T-cell (primary cell): ENCODE data around the gene LTBP3. TPM values are rescaled to one million over a fixed set of nuclear protein-coding genes. Genes with fewer than 3 reads are reported as not detected.

Source experiments
- ATAC-seq, 4 experiments: fragments of 200-7000 bp in 3 of 4; fragments of 150-1000 bp in 1 of 4; cut with Tn5 transposase; replicated peaks in 1 of 4; 1 replicate in 3 of 4; 2 replicates in 1 of 4; pipeline ENCODE4 v1.10.0; 2021; ENCODE audit warnings: moderate library complexity in 3 of 4, mild to moderate bottlenecking in 2 of 4, moderate number of reproducible peaks in 1 of 4
- CTCF ChIA-PET, 2 donors: fragments of 300-600 bp; sonication (Branson Sonifier 250); formaldehyde crosslinking; loops; one replicate each; lab custom pipeline; 2022; ENCODE audit warnings: antibody characterized with exemption in 2 of 2; lab: Charles Lee
- POLR2A ChIA-PET, 2 donors: fragments of 300-600 bp; sonication (Branson Sonifier 250); formaldehyde crosslinking; loops; one replicate each; lab custom pipeline; 2022; ENCODE audit warnings: antibody characterized with exemption in 2 of 2; lab: Charles Lee
- DNase-seq, 35 experiments: peaks; one replicate each; pipeline versions ENCODE4 v3.0.0 to v3.0.0-alpha.2; 2013 to 2023
- H3K27ac ChIP-seq: one replicate; pipeline ENCODE4 v1.5.1; 2013; ENCODE audit warnings: low read length
- H3K27me3 ChIP-seq, 2 experiments: replicated peaks in 1 of 2; 1 replicate in 1 of 2; 2 replicates in 1 of 2; pipeline versions ENCODE4 v1.6.1 to v1.7.0; 2013; ENCODE audit warnings: low read length in 1 of 2, mixed read lengths in 1 of 2; ENCODE audit not compliant: control insufficient read depth in 2 of 2, insufficient read depth in 2 of 2; ENCODE audit errors: extremely low read depth in 1 of 2
- H3K36me3 ChIP-seq, 2 donors: 1 replicate in 1 of 2; 2 replicates in 1 of 2; pipeline versions ENCODE4 v1.6.1 to v1.7.0; 2013; ENCODE audit warnings: low read length in 1 of 2; ENCODE audit not compliant: control insufficient read depth in 2 of 2, insufficient read depth in 1 of 2; ENCODE audit errors: extremely low read depth in 1 of 2
- H3K4me1 ChIP-seq, 2 experiments: 1 replicate in 1 of 2; 2 replicates in 1 of 2; pipeline versions ENCODE4 v1.6.1 to v1.7.0; 2013; ENCODE audit warnings: low read length in 2 of 2, mixed read lengths in 1 of 2; ENCODE audit not compliant: insufficient read depth in 2 of 2, control insufficient read depth in 1 of 2; ENCODE audit errors: extremely low read depth in 1 of 2
- H3K4me3 ChIP-seq, 2 donors: 1 replicate in 1 of 2; 2 replicates in 1 of 2; pipeline versions ENCODE4 v1.5.1 to v1.7.0; 2013; ENCODE audit warnings: mild to moderate bottlenecking in 2 of 2, low read length in 1 of 2, moderate library complexity in 1 of 2; ENCODE audit not compliant: control insufficient read depth in 1 of 2; ENCODE audit errors: extremely low read depth in 1 of 2
- H3K9me3 ChIP-seq: 2 replicates; pipeline ENCODE4 v1.7.0; 2013
- H3K27ac Mint-ChIP-seq, 2 donors: one replicate each; pipeline ENCODE4 v1.8.0; 2020 to 2021; ENCODE audit warnings: mild to moderate bottlenecking in 2 of 2, mixed read lengths in 2 of 2
- H3K27me3 Mint-ChIP-seq, 2 donors: one replicate each; pipeline ENCODE4 v1.8.0; 2021 to 2022; ENCODE audit warnings: mixed read lengths in 2 of 2
- H3K36me3 Mint-ChIP-seq: one replicate; pipeline ENCODE4 v1.8.0; 2021; ENCODE audit warnings: mixed read lengths
- H3K4me1 Mint-ChIP-seq, 3 donors: one replicate each; pipeline ENCODE4 v1.8.0; 2020 to 2022; ENCODE audit warnings: mixed read lengths in 3 of 3, mild to moderate bottlenecking in 1 of 3
- H3K4me3 Mint-ChIP-seq, 3 donors: one replicate each; pipeline ENCODE4 v1.8.0; 2020 to 2022; ENCODE audit warnings: mild to moderate bottlenecking in 3 of 3, mixed read lengths in 3 of 3, moderate library complexity in 3 of 3
- H3K9me3 Mint-ChIP-seq, 3 donors: one replicate each; pipeline ENCODE4 v1.8.0; 2020 to 2022; ENCODE audit warnings: mixed read lengths in 3 of 3
- WGBS: methylation state at CpG from one replicate; pipeline ENCODE4 v1.1.5; 2013; ENCODE audit warnings: missing lambda C conversion rate; ENCODE audit not compliant: insufficient coverage; 5-methylcytosine and 5-hydroxymethylcytosine counted together
- total RNA-seq, 35 experiments: library from RNA in 6 of 35; stranded (reverse) in 6 of 35; fragments of 120-200 nt in 1 of 35; gene quantifications; one replicate each; pipeline versions ENCODE4 v1.2.1 to v1.2.4 and lab custom pipeline; 2013 to 2026

Gene LTBP3
- total RNA-seq, 5 donors from 2014 or later (not counting 1 experiment from before 2014, with no cell fraction given), result 200 to 364 (median 284) TPM

DNA sequence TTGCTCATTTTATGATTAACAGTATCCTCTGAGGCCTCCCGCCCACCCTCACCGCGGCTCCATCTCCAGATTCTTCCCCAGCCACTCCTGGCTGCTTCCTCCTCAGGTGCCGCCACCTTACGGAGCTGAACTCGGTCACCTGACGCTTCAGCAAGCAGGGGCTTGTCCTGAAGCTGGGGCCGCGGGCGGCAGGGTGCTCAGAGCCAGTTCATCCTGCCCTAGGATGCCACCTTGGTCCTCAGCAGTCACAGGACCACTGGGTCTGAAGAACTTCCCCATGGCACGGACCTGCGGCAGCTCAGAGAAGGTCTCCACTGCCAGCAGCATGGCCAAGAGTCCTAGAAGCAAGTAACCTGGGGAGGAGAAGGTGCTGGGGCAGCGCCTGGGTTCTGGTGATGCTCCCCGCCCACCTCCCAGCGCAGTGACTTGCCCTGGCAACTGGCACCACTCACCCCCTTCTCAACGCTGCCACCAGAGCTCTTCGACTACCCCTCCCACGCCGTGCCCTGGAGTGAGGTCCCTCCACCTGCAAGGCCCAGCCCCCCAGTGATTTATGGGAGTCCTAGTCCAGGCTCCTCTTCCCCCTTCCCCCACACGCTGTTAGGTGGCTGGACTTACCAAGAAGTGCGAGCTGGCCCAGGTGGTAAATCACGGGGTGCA lies 34.8 kb upstream of the LTBP3 start:
- 85% methylated on average over 15 of the region's 22 CpGs for WGBS
- ATAC-seq (no peak), DNase-seq (no peak)
- CTCF ChIA-PET, result interaction anchor here (0.5 to 1.6 kb wide), 3 partner anchors 13 to 53 kb away, joined by 5 read pairs; no protein-coding TSS in a partner anchor
- Mint-ChIP-seq H3K27me3 (no peaks in the 10 kb centered on the region), H3K27ac (no peak overlapping the region), H3K36me3 (peaks cover 9% of the 10 kb centered on the region), H3K4me1 (peaks cover 19 to 29% (median 24%) of the 10 kb centered on the region in 3 donors), H3K4me3 (no peak overlapping the region), H3K9me3 (no peaks in the 10 kb centered on the region)
- H3K9me3 ChIP-seq, result no peaks in the 10 kb centered on the region
- POLR2A ChIA-PET, result no interaction called here
- H3K4me1 ChIP-seq, result peaks cover 4 to 41% of the 10 kb centered on the region in 2 experiments
- no peak overlapping the region for H3K27ac ChIP-seq
- H3K27me3 ChIP-seq, result no peaks in the 10 kb centered on the region
- peaks cover 8 to 38% of the 10 kb centered on the region in 2 donors for H3K36me3 ChIP-seq
- no peak overlapping the region for H3K4me3 ChIP-seq

- 96% methylated on average over 90 of the region's 106 CpGs for WGBS
- Mint-ChIP-seq H3K27me3 (no peaks in the 10 kb centered on the region), H3K36me3 (peaks cover 5% of the 10 kb centered on the region), H3K27ac (no peak overlapping the region), H3K4me3 (no peak overlapping the region), H3K4me1 (peaks cover 25 to 37% (median 31%) of the 10 kb centered on the region in 3 donors), H3K9me3 (no peaks in the 10 kb centered on the region)
- ChIA-PET CTCF (interaction anchor here (0.6 to 0.7 kb wide), 4 partner anchors 16 to 621 kb away, joined by 3 to 6 read pairs (median 4); no protein-coding TSS in a partner anchor), POLR2A (no interaction called here)
- peaks cover 4 to 49% of the 10 kb centered on the region in 2 experiments for H3K4me1 ChIP-seq
- no peaks in the 10 kb centered on the region for H3K9me3 ChIP-seq
- DNase-seq, result no peak
- H3K36me3 ChIP-seq, result peaks cover 3 to 31% of the 10 kb centered on the region in 2 donors
- no peak overlapping the region for H3K27ac ChIP-seq
- H3K27me3 ChIP-seq, result no peaks in the 10 kb centered on the region
- no peak for ATAC-seq
- H3K4me3 ChIP-seq, result no peak overlapping the region
Measured at GRCh38 chr11:65591939-65592857, 34.0 kb upstream of the LTBP3 start.

DNA sequence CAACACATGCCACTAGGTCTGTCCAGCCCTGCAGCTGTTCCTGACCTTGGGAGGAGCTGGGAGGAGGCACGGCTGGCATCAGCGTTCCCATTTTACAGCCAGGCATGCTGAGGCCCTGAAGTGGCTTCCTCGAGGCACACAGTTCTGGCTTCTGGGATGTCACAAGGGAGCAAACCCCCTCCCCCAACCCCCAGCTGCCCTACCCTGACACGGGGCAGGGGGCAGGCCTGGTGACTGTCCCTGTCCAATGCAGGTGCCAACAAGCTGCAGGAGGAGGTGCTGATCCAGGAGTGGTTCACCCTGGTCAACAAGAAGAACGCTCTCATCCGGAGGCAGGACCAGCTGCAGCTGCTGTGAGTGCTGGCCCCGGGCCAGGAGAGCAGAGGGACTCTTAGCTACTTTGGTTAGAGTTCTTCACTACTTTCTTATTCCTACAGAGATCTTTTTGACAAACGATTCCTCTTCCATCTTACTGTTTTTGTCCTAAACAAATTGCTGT lies 32.1 kb upstream of the LTBP3 start:
- H3K9me3 ChIP-seq, result no peaks in the 10 kb centered on the region
- 71% methylated on average over 4 of the region's 8 CpGs for WGBS
- peaks cover 4 to 47% of the 10 kb centered on the region in 2 experiments for H3K4me1 ChIP-seq
- Mint-ChIP-seq H3K27me3 (no peaks in the 10 kb centered on the region), H3K4me1 (peaks cover 32 to 39% (median 34%) of the 10 kb centered on the region in 3 donors), H3K36me3 (peaks cover 5% of the 10 kb centered on the region), H3K4me3 (no peak overlapping the region), H3K27ac (peak overlapping the region in 1 of 2 donors; percentile 35), H3K9me3 (no peaks in the 10 kb centered on the region)
- H3K36me3 ChIP-seq, result peaks cover 3 to 47% of the 10 kb centered on the region in 2 donors
- no peak for ATAC-seq
- no peak for DNase-seq
- no peak overlapping the region for H3K4me3 ChIP-seq
- no peaks in the 10 kb centered on the region for H3K27me3 ChIP-seq
- H3K27ac ChIP-seq, result no peak overlapping the region
- ChIA-PET CTCF (interaction anchor here in 1 of 2 donors (0.6 kb wide), 1 partner anchor 26 kb away, joined by 3 read pairs; no protein-coding TSS in a partner anchor), POLR2A (no interaction called here)

DNA sequence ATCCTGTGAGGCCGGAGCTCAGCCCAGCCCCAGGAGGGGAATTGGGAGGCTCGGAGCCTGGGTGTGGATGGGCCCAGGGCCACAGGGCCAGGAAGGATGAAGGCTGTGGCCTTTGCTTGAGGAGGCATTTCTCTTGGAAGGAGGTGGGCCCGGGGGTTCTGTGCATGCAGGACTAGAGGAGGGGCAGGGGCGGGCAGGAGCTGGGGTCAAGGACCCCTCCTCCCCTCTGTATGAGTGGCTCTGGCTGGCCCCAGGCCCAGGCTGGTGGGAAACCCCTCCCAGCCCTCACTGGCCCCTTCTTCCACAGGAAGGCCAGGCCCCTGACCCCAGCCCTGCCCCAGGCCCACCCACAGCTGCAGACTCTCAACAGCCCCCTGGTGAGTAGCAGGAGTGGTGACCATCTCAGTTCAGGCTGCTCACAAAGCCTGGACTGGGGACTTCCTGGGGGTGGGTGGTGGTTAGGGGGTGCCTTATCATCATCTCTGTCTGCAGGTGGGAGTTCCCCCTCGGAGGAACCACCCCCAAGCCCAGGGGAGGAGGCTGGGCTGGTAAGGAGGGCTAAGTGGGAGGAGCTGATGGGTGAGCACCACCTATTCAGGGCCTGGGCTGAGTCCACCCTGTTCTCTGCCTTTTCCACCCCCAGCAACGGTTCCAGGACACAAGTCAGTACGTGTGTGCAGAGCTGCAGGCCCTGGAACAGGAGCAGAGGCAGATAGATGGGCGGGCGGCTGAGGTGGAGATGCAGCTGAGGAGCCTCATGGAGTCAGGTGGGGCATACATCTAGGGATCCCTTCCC lies 31.5 kb upstream of the LTBP3 start:
- CTCF ChIA-PET, result interaction anchor here in 1 of 2 donors (0.8 to 1.0 kb wide), 2 partner anchors 48 to 50 kb away, joined by 3 to 4 read pairs; no protein-coding TSS in a partner anchor
- no peak overlapping the region for H3K4me3 Mint-ChIP-seq
- H3K27ac Mint-ChIP-seq, result no peak overlapping the region
- Histone ChIP-seq H3K36me3 (peaks cover 3 to 49% of the 10 kb centered on the region in 2 donors), H3K27ac (peak overlapping the region; percentile 21), H3K4me1 (peaks cover 4 to 40% of the 10 kb centered on the region in 2 experiments), H3K27me3 (no peaks in the 10 kb centered on the region), H3K4me3 (no peak overlapping the region), H3K9me3 (no peaks in the 10 kb centered on the region)
- peaks cover 27 to 34% (median 28%) of the 10 kb centered on the region in 3 donors for H3K4me1 Mint-ChIP-seq
- POLR2A ChIA-PET, result no interaction called here
- DNase-seq (peak in 8 of 35 experiments; percentile 22 to 57 (median 38)), ATAC-seq (peak in 1 of 4 experiments; percentile 40)
- H3K27me3 Mint-ChIP-seq, result no peaks in the 10 kb centered on the region
- H3K9me3 Mint-ChIP-seq, result no peaks in the 10 kb centered on the region
- H3K36me3 Mint-ChIP-seq, result peaks cover 5% of the 10 kb centered on the region
- WGBS, result 93% methylated on average over 3 of the region's 9 CpGs

GRCh38 chr11:65588199-65589054 lies 30.3 kb upstream of the LTBP3 start:
- peak overlapping the region in 1 of 3 donors; percentile 40 for H3K4me3 Mint-ChIP-seq
- Histone ChIP-seq H3K36me3 (peaks cover 8 to 58% of the 10 kb centered on the region in 2 donors), H3K9me3 (no peaks in the 10 kb centered on the region), H3K4me1 (peaks cover 4 to 31% of the 10 kb centered on the region in 2 experiments), H3K4me3 (no peak overlapping the region), H3K27me3 (no peaks in the 10 kb centered on the region), H3K27ac (peak overlapping the region; percentile 60)
- ChIA-PET CTCF (interaction anchor here (0.5 to 1.9 kb wide), 9 partner anchors 11 to 527 kb away, joined by 3 to 8 read pairs (median 4); partner anchors contain the start of gene EHBP1L1 (in 1 of the 2)), POLR2A (no interaction called here)
- H3K27me3 Mint-ChIP-seq, result no peaks in the 10 kb centered on the region
- WGBS, result 15% methylated on average over 12 of the region's 13 CpGs
- no peaks in the 10 kb centered on the region for H3K9me3 Mint-ChIP-seq
- H3K4me1 Mint-ChIP-seq, result peaks cover 22 to 29% (median 28%) of the 10 kb centered on the region in 3 donors
- H3K36me3 Mint-ChIP-seq, result peaks cover 11% of the 10 kb centered on the region
- ATAC-seq (peak; percentile 91 to 93 (median 91)), DNase-seq (peak; percentile 52 to 87 (median 73))
- H3K27ac Mint-ChIP-seq, result peak overlapping the region; percentile 82 to 84
